ENCODE data around the gene C8A.
A peak's percentile ranks its signal among the peaks of the same experiment; 100 is the strongest.

The C8A gene

DNA sequence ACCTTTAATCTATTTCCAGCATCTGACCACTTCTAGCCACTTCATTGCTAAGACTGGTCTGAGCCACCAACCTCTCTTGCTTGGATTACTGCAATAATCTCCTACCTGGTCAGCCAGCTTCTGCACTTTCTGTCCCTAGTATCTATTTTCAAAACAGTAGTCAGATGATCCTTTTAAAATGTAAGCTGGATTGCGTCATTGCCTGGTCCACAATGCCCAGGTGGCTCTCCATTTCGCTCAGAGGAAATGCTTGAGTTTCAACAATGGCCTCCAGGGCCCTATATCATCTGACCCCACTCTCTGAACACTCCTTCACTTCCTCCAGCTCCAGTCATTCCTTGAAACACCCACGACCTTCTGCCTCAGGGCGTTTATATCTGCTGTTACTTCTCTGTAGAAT, 37.7 kb upstream of the C8A start:
- no peak for DNase-seq (ENCODE audit: low spot score)
- ChIA-PET CTCF (no interaction called here), POLR2A (ENCODE audit: low non-redundant PET) (no interaction called here)
- TF ChIP-seq, protein P1, sequence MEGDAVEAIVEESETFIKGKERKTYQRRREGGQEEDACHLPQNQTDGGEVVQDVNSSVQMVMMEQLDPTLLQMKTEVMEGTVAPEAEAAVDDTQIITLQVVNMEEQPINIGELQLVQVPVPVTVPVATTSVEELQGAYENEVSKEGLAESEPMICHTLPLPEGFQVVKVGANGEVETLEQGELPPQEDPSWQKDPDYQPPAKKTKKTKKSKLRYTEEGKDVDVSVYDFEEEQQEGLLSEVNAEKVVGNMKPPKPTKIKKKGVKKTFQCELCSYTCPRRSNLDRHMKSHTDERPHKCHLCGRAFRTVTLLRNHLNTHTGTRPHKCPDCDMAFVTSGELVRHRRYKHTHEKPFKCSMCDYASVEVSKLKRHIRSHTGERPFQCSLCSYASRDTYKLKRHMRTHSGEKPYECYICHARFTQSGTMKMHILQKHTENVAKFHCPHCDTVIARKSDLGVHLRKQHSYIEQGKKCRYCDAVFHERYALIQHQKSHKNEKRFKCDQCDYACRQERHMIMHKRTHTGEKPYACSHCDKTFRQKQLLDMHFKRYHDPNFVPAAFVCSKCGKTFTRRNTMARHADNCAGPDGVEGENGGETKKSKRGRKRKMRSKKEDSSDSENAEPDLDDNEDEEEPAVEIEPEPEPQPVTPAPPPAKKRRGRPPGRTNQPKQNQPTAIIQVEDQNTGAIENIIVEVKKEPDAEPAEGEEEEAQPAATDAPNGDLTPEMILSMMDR (conservative IDR thresholded peaks at IDR 0.05; ENCODE audit: low read depth) = no peak
- no peak overlapping the region for H3K27ac ChIP-seq

DNA sequence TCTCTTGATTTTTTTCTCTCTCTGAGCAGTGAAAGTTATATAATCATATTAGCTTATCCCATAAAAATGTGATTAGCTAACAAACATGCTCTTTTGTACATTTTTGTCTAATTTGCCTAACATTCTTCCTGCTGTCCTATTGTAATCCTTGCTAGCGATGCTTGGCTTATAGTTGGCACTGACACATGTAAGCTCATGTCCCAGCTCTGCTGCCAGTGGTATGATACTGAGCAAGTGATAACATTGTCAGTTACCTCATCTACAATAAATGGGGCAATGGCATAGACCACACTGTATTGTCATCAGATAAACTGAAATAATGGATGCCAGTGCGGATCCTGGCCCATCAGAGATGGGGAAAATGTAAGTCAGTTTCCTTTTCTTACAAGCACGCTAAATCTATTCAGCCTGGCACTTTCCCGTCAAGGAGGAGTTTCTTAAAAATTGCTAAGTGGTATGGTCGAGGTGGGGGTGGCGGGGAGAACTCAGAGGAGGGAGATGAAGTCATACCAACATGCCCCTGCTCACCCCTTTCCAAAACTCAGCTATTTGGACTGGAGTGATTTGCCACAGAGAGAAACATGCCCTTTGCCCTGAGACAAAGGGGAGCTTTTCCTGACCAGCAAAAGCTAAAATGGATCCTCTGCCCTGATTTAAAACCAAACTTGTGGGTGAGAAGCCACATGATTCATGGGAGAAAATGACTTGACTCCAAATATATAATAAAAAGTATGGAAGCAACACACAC, 36.7 kb upstream of the C8A start:
- TF ChIP-seq, protein P1 (conservative IDR thresholded peaks at IDR 0.05; ENCODE audit: low read depth) = no peak
- H3K27ac ChIP-seq = no peak overlapping the region
- ChIA-PET CTCF (interaction anchor here (0.6 kb wide), 1 partner anchor 14 kb away, joined by 3 read pairs; no protein-coding TSS in a partner anchor), POLR2A (ENCODE audit: low non-redundant PET) (no interaction called here)
- no peak for DNase-seq (ENCODE audit: low spot score)

DNA sequence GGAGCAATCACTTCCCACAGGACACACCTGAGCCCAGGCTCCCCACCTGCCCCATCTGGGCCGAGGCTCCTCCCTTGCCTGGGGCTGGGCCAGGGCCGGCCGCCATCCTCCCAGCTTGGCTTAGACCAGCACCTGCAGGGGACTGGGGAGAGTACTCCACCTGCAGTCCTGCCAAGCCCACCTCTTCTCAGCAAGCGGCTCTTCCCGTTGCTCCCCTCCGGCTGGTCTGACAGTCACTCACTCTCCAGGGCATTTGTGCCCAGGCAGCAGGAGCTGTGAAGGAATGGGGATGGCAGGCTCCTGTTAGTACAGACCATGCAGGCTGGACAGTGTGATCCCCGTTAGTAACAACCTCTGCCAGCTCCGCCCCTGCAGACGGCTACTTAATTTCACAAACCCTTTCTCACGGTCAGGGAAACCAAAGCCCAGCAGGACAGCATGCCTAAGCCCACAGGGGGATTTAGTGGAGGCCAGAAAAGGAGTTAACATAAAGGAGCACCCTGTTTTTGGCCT, 35.2 kb upstream of the C8A start, which contains the start of gene FYB2:
FYB2 (minus strand) TSS at position 18 of the 513 bp plus-strand sequence. CDS start 114 bp downstream, outside the sequence.
- DNase-seq (ENCODE audit: low spot score) = no peak
- TF ChIP-seq, protein P1 (conservative IDR thresholded peaks at IDR 0.05; ENCODE audit: low read depth) = no peak
- H3K27ac ChIP-seq = no peak within 1 kb of the TSS
- ChIA-PET POLR2A (ENCODE audit: low non-redundant PET) (no interaction called here), CTCF (interaction anchor here (0.7 to 1.0 kb wide), 3 partner anchors 12 to 211 kb away, joined by 3 to 4 read pairs (median 3); no protein-coding TSS in a partner anchor)

DNA sequence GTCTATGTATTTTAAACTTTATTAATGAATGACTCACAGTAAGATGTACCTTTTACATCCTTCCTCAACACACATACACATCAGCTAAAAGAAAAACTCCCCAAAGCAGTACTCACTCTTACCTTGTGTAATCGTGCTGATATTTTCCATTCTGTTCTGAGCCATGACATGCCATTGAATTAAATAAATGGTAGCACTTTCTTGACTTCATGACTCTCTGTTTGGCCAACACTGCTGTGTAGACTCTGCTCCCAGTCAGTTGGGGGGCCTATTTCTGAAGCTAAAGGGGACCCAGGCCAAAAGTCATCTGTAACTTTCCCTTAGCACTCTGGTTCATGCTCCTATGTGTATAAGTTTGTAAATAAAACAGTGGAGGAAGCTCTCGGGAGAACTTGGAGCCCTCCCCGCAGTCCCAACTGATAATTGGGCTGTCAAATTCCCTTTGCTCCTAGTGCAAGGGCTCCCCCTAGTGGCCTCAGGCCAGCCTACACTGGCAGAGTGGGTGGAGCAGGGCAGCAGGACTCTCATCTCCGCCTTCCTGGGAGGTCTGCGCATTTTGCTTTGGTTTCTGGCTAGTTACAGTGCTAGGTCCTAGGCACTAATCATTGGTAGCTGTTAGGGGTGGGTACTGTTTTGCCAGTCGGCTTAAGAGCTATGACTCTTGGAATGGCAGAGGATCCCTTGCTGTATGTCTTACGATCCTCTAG, 33.7 kb upstream of the C8A start:
- peak; percentile 78 for DNase-seq (ENCODE audit: low spot score)
- TF ChIP-seq, protein P1 (conservative IDR thresholded peaks at IDR 0.05; ENCODE audit: low read depth) = peak; percentile 87
- CTCF ChIA-PET = interaction anchor here (0.5 to 1.4 kb wide), 18 partner anchors 11 to 1818 kb away, joined by 3 to 10 read pairs (median 3); no protein-coding TSS in a partner anchor
- POLR2A ChIA-PET (ENCODE audit: low non-redundant PET) = no interaction called here
- no peak overlapping the region for H3K27ac ChIP-seq

DNA sequence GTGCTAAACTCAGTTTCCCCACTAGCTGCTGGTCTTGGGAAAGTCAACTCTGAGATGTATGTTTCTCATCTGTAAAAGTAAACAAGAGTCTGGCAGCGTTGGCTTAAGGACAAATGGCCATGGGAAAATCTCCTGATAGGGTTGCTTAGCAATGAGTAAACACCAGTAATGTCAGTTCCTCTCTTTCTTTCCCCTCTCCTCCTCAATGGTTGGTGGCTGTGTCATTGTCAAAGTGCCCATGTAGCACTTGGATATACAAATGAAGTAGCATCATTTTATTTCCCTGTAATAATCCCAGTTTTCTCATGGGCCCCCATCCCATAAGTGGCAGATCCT, 33.2 kb upstream of the C8A start:
- DNase-seq (ENCODE audit: low spot score) = no peak
- TF ChIP-seq, protein P1 (conservative IDR thresholded peaks at IDR 0.05; ENCODE audit: low read depth) = no peak
- no peak overlapping the region for H3K27ac ChIP-seq
- POLR2A ChIA-PET (ENCODE audit: low non-redundant PET) = no interaction called here
- CTCF ChIA-PET = interaction anchor here (0.6 to 1.4 kb wide), 6 partner anchors 10 to 243 kb away, joined by 3 to 10 read pairs (median 4); no protein-coding TSS in a partner anchor

DNA sequence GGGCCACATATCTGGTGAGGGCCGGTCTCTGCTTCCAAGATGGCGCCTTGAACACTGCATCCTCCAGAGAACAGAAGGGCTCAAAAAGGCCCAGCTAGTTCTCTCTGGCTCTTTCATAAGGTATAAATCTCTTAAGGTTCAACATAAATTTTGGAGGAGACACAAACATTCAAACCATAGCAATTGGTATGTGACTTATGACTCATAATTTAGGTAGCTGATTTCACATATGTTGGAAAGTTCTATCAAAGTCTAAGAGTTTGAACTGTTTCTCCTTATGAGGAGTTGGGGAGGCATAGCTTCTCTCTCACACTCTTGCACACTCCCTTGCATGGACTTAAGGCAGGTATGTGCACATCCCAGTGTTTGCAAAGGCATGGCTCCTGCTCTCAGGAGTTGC, 30.3 kb upstream of the C8A start:
- H3K27ac ChIP-seq = no peak overlapping the region

More for the DNA sequence above, 30.3 kb upstream of the C8A start:
- DNase-seq (ENCODE audit: low spot score) = no peak
- ChIA-PET CTCF (no interaction called here), POLR2A (ENCODE audit: low non-redundant PET) (interaction anchor here (0.6 kb wide), 1 partner anchor 458 kb away, joined by 4 read pairs; no protein-coding TSS in a partner anchor)
- TF ChIP-seq, protein P1 (conservative IDR thresholded peaks at IDR 0.05; ENCODE audit: low read depth) = no peak
